ENCODE data around the gene UGT2B7.

Gene UGT2B7

GRCh38 chr4:69075061-69075792 is 21.0 kb upstream of the UGT2B7 start:
- Histone ChIP-seq H3K9me3 (ENCODE audit: control insufficient read depth in 1 of 2, low read length in 2 of 2) (peaks cover 0 to 2% of the 10 kb centered on the region in 2 donors), H3K9ac (ENCODE audit: low read depth in 1 of 2, low read length in 2 of 2) (no peak overlapping the region), H3K4me3 (ENCODE audit: low read depth in 1 of 2, low read length in 2 of 2) (no peak overlapping the region), H3K27me3 (ENCODE audit: control insufficient read depth in 1 of 2, insufficient read depth in 2 of 2, low read length in 2 of 2) (no peaks in the 10 kb centered on the region), H3K36me3 (ENCODE audit: control insufficient read depth in 1 of 2, insufficient read depth in 2 of 2, low read length in 2 of 2) (no peaks in the 10 kb centered on the region), H3K27ac (ENCODE audit: low read depth, low read length) (no peak overlapping the region), H3K4me1 (ENCODE audit: control insufficient read depth in 1 of 2, insufficient read depth in 2 of 2, low read length in 2 of 2) (no peaks in the 10 kb centered on the region)

- Histone ChIP-seq H3K4me1 (ENCODE audit: control insufficient read depth in 1 of 2, insufficient read depth in 2 of 2, low read length in 2 of 2) (no peaks in the 10 kb centered on the region), H3K27ac (ENCODE audit: low read depth, low read length) (no peak overlapping the region), H3K27me3 (ENCODE audit: control insufficient read depth in 1 of 2, insufficient read depth in 2 of 2, low read length in 2 of 2) (no peaks in the 10 kb centered on the region), H3K9me3 (ENCODE audit: control insufficient read depth in 1 of 2, low read length in 2 of 2) (peaks cover 0 to 2% of the 10 kb centered on the region in 2 donors), H3K4me3 (ENCODE audit: low read depth in 1 of 2, low read length in 2 of 2) (no peak overlapping the region), H3K36me3 (ENCODE audit: control insufficient read depth in 1 of 2, insufficient read depth in 2 of 2, low read length in 2 of 2) (no peaks in the 10 kb centered on the region), H3K9ac (ENCODE audit: low read depth in 1 of 2, low read length in 2 of 2) (no peak overlapping the region)
Measured at GRCh38 chr4:69078852-69079251, 17.4 kb upstream of the UGT2B7 start.

- Histone ChIP-seq H3K9me3 (ENCODE audit: control insufficient read depth in 1 of 2, low read length in 2 of 2) (no peaks in the 10 kb centered on the region), H3K27me3 (ENCODE audit: control insufficient read depth in 1 of 2, insufficient read depth in 2 of 2, low read length in 2 of 2) (no peaks in the 10 kb centered on the region), H3K4me1 (ENCODE audit: control insufficient read depth in 1 of 2, insufficient read depth in 2 of 2, low read length in 2 of 2) (no peaks in the 10 kb centered on the region), H3K27ac (ENCODE audit: low read depth, low read length) (no peak overlapping the region), H3K4me3 (ENCODE audit: low read depth in 1 of 2, low read length in 2 of 2) (no peak overlapping the region), H3K36me3 (ENCODE audit: control insufficient read depth in 1 of 2, insufficient read depth in 2 of 2, low read length in 2 of 2) (no peaks in the 10 kb centered on the region), H3K9ac (ENCODE audit: low read depth in 1 of 2, low read length in 2 of 2) (no peak overlapping the region)
Measured at GRCh38 chr4:69088473-69088872, 7.8 kb upstream of the UGT2B7 start.

GRCh38 chr4:69089388-69089787 is 6.9 kb upstream of the UGT2B7 start:
- no peaks in the 10 kb centered on the region for H3K36me3 ChIP-seq (ENCODE audit: control insufficient read depth in 1 of 2, insufficient read depth in 2 of 2, low read length in 2 of 2)
- no peak overlapping the region for H3K27ac ChIP-seq (ENCODE audit: low read depth, low read length)
- no peaks in the 10 kb centered on the region for H3K4me1 ChIP-seq (ENCODE audit: control insufficient read depth in 1 of 2, insufficient read depth in 2 of 2, low read length in 2 of 2)
- H3K9me3 ChIP-seq (ENCODE audit: control insufficient read depth in 1 of 2, low read length in 2 of 2), result no peaks in the 10 kb centered on the region
- no peaks in the 10 kb centered on the region for H3K27me3 ChIP-seq (ENCODE audit: control insufficient read depth in 1 of 2, insufficient read depth in 2 of 2, low read length in 2 of 2)
- H3K4me3 ChIP-seq (ENCODE audit: low read depth in 1 of 2, low read length in 2 of 2), result no peak overlapping the region
- H3K9ac ChIP-seq (ENCODE audit: low read depth in 1 of 2, low read length in 2 of 2), result no peak overlapping the region

- Histone ChIP-seq H3K4me1 (ENCODE audit: control insufficient read depth in 1 of 2, insufficient read depth in 2 of 2, low read length in 2 of 2) (peaks cover 3 to 5% of the 10 kb centered on the region in 2 donors), H3K27me3 (ENCODE audit: control insufficient read depth in 1 of 2, insufficient read depth in 2 of 2, low read length in 2 of 2) (no peaks in the 10 kb centered on the region), H3K4me3 (ENCODE audit: low read depth in 1 of 2, low read length in 2 of 2) (no peak overlapping the region), H3K27ac (ENCODE audit: low read depth, low read length) (no peak overlapping the region), H3K36me3 (ENCODE audit: control insufficient read depth in 1 of 2, insufficient read depth in 2 of 2, low read length in 2 of 2) (no peaks in the 10 kb centered on the region), H3K9ac (ENCODE audit: low read depth in 1 of 2, low read length in 2 of 2) (no peak overlapping the region), H3K9me3 (ENCODE audit: control insufficient read depth in 1 of 2, low read length in 2 of 2) (no peaks in the 10 kb centered on the region)
Measured at GRCh38 chr4:69092190-69092589, 4.1 kb upstream of the UGT2B7 start.

GRCh38 chr4:69092980-69093568 is 3.2 kb upstream of the UGT2B7 start:
- no peak overlapping the region for H3K27ac ChIP-seq (ENCODE audit: low read depth, low read length)
- H3K9ac ChIP-seq (ENCODE audit: low read depth in 1 of 2, low read length in 2 of 2), result no peak overlapping the region
- H3K27me3 ChIP-seq (ENCODE audit: control insufficient read depth in 1 of 2, insufficient read depth in 2 of 2, low read length in 2 of 2), result no peaks in the 10 kb centered on the region
- no peaks in the 10 kb centered on the region for H3K9me3 ChIP-seq (ENCODE audit: control insufficient read depth in 1 of 2, low read length in 2 of 2)
- no peaks in the 10 kb centered on the region for H3K36me3 ChIP-seq (ENCODE audit: control insufficient read depth in 1 of 2, insufficient read depth in 2 of 2, low read length in 2 of 2)
- H3K4me1 ChIP-seq (ENCODE audit: control insufficient read depth in 1 of 2, insufficient read depth in 2 of 2, low read length in 2 of 2), result peaks cover 3 to 5% of the 10 kb centered on the region in 2 donors
- H3K4me3 ChIP-seq (ENCODE audit: low read depth in 1 of 2, low read length in 2 of 2), result no peak overlapping the region

- Histone ChIP-seq H3K4me3 (ENCODE audit: low read depth in 1 of 2, low read length in 2 of 2) (no peak overlapping the region), H3K9ac (ENCODE audit: low read depth in 1 of 2, low read length in 2 of 2) (no peak overlapping the region), H3K4me1 (ENCODE audit: control insufficient read depth in 1 of 2, insufficient read depth in 2 of 2, low read length in 2 of 2) (peaks cover 3 to 5% of the 10 kb centered on the region in 2 donors), H3K9me3 (ENCODE audit: control insufficient read depth in 1 of 2, low read length in 2 of 2) (no peaks in the 10 kb centered on the region), H3K27me3 (ENCODE audit: control insufficient read depth in 1 of 2, insufficient read depth in 2 of 2, low read length in 2 of 2) (no peaks in the 10 kb centered on the region), H3K27ac (ENCODE audit: low read depth, low read length) (no peak overlapping the region), H3K36me3 (ENCODE audit: control insufficient read depth in 1 of 2, insufficient read depth in 2 of 2, low read length in 2 of 2) (no peaks in the 10 kb centered on the region)
Measured at GRCh38 chr4:69093681-69094080, 2.6 kb upstream of the UGT2B7 start.

GRCh38 chr4:69095301-69095731 is 958 bp upstream of the UGT2B7 start:
- Histone ChIP-seq H3K27ac (ENCODE audit: low read depth, low read length) (no peak overlapping the region), H3K4me3 (ENCODE audit: low read depth in 1 of 2, low read length in 2 of 2) (no peak overlapping the region), H3K36me3 (ENCODE audit: control insufficient read depth in 1 of 2, insufficient read depth in 2 of 2, low read length in 2 of 2) (no peaks in the 10 kb centered on the region)

GRCh38 chr4:69096810-69097209 is 536 bp downstream of the UGT2B7 start:
- H3K4me3 ChIP-seq (ENCODE audit: low read depth in 1 of 2, low read length in 2 of 2), result peak overlapping the region; percentile 5 to 32
- no peak overlapping the region for H3K9ac ChIP-seq (ENCODE audit: low read depth in 1 of 2, low read length in 2 of 2)

More at GRCh38 chr4:69095301-69095731, 958 bp upstream of the UGT2B7 start:
- Histone ChIP-seq H3K9ac (ENCODE audit: low read depth in 1 of 2, low read length in 2 of 2) (no peak overlapping the region), H3K9me3 (ENCODE audit: control insufficient read depth in 1 of 2, low read length in 2 of 2) (no peaks in the 10 kb centered on the region), H3K4me1 (ENCODE audit: control insufficient read depth in 1 of 2, insufficient read depth in 2 of 2, low read length in 2 of 2) (peaks cover 3 to 5% of the 10 kb centered on the region in 2 donors), H3K27me3 (ENCODE audit: control insufficient read depth in 1 of 2, insufficient read depth in 2 of 2, low read length in 2 of 2) (no peaks in the 10 kb centered on the region)

DNA sequence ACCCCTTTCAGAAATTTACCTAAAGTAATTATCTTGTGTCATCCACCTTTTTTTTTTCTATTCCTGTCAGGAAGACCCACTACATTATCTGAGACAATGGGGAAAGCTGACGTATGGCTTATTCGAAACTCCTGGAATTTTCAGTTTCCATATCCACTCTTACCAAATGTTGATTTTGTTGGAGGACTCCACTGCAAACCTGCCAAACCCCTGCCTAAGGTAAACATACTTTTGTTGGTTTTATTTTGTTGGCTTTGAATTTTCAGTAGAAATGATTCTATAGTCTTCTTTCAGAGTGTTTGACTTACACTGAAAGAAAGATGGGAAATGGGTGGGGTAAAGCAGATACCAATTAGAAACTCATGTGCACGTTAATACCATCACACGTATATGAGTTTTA is 2.2 kb downstream of the UGT2B7 start:
- Histone ChIP-seq H3K9ac (ENCODE audit: low read depth in 1 of 2, low read length in 2 of 2) (no peak overlapping the region), H3K27me3 (ENCODE audit: control insufficient read depth in 1 of 2, insufficient read depth in 2 of 2, low read length in 2 of 2) (no peaks in the 10 kb centered on the region), H3K4me1 (ENCODE audit: control insufficient read depth in 1 of 2, insufficient read depth in 2 of 2, low read length in 2 of 2) (peaks cover 3 to 5% of the 10 kb centered on the region in 2 donors), H3K36me3 (ENCODE audit: control insufficient read depth in 1 of 2, insufficient read depth in 2 of 2, low read length in 2 of 2) (no peaks in the 10 kb centered on the region), H3K9me3 (ENCODE audit: control insufficient read depth in 1 of 2, low read length in 2 of 2) (no peaks in the 10 kb centered on the region), H3K27ac (ENCODE audit: low read depth, low read length) (no peak overlapping the region), H3K4me3 (ENCODE audit: low read depth in 1 of 2, low read length in 2 of 2) (no peak overlapping the region)

More at GRCh38 chr4:69096810-69097209, 536 bp downstream of the UGT2B7 start:
- Histone ChIP-seq H3K27ac (ENCODE audit: low read depth, low read length) (no peak overlapping the region), H3K27me3 (ENCODE audit: control insufficient read depth in 1 of 2, insufficient read depth in 2 of 2, low read length in 2 of 2) (no peaks in the 10 kb centered on the region), H3K36me3 (ENCODE audit: control insufficient read depth in 1 of 2, insufficient read depth in 2 of 2, low read length in 2 of 2) (no peaks in the 10 kb centered on the region), H3K9me3 (ENCODE audit: control insufficient read depth in 1 of 2, low read length in 2 of 2) (no peaks in the 10 kb centered on the region), H3K4me1 (ENCODE audit: control insufficient read depth in 1 of 2, insufficient read depth in 2 of 2, low read length in 2 of 2) (peaks cover 3 to 5% of the 10 kb centered on the region in 2 donors)

All from duodenal mucosa (tissue), 2 donors.